ENCODE results near the gene FRMD1.

FRMD1 gene

GRCh38 chr6:168056892-168057527 lies 22.0 kb downstream of the FRMD1 start:
- DNase-seq (ENCODE audit: low read depth, low spot score) = no peak

GRCh38 chr6:168055696-168056489 lies 23.1 kb downstream of the FRMD1 start:
- no peak for DNase-seq (ENCODE audit: low read depth, low spot score)

- DNase-seq (ENCODE audit: low read depth, low spot score) = no peak
Measured at GRCh38 chr6:168054765-168055560, 24.0 kb downstream of the FRMD1 start.

GRCh38 chr6:168053957-168054471 lies 25.0 kb downstream of the FRMD1 start:
- DNase-seq (ENCODE audit: low read depth, low spot score) = no peak

- no peak for DNase-seq (ENCODE audit: low read depth, low spot score)
Measured at GRCh38 chr6:168053086-168053956, 25.7 kb downstream of the FRMD1 start.

GRCh38 chr6:168052291-168052891 lies 26.6 kb downstream of the FRMD1 start:
- no peak for DNase-seq (ENCODE audit: low read depth, low spot score)

GRCh38 chr6:168051648-168052047 lies 27.4 kb downstream of the FRMD1 start:
- DNase-seq (ENCODE audit: low read depth, low spot score) = no peak

GRCh38 chr6:168050881-168051586 lies 28.0 kb downstream of the FRMD1 start:
- DNase-seq (ENCODE audit: low read depth, low spot score) = peak; percentile 70

GRCh38 chr6:168050225-168050880 lies 28.7 kb downstream of the FRMD1 start:
- no peak for DNase-seq (ENCODE audit: low read depth, low spot score)

GRCh38 chr6:168049706-168050224 lies 29.2 kb downstream of the FRMD1 start:
- DNase-seq (ENCODE audit: low read depth, low spot score) = no peak

GRCh38 chr6:168049277-168049676 lies 29.7 kb downstream of the FRMD1 start:
- no peak for DNase-seq (ENCODE audit: low read depth, low spot score)

GRCh38 chr6:168048724-168049025 lies 30.3 kb downstream of the FRMD1 start:
- no peak for DNase-seq (ENCODE audit: low read depth, low spot score)

GRCh38 chr6:168047841-168048723 lies 30.9 kb downstream of the FRMD1 start:
- no peak for DNase-seq (ENCODE audit: low read depth, low spot score)

- DNase-seq (ENCODE audit: low read depth, low spot score) = no peak
Measured at GRCh38 chr6:168046696-168047095, 32.3 kb downstream of the FRMD1 start.

- no peak for DNase-seq (ENCODE audit: low read depth, low spot score)
Measured at GRCh38 chr6:168045706-168046620, 33.0 kb downstream of the FRMD1 start.

GRCh38 chr6:168045141-168045691 lies 33.8 kb downstream of the FRMD1 start:
- peak; percentile 43 for DNase-seq (ENCODE audit: low read depth, low spot score)

GRCh38 chr6:168044521-168045130 lies 34.4 kb downstream of the FRMD1 start:
- no peak for DNase-seq (ENCODE audit: low read depth, low spot score)

Measured in ELF-1 (cell line).